Peyer's patch (tissue), 4 donors: ENCODE measurements around the gene DNAL1.

Experiments
- POLR2A ChIP-seq, 2 donors: fragments of 450-650 bp; IDR thresholded peaks; one replicate each; pipeline ENCODE4 v1.5.1; 2017; ENCODE audit warnings: antibody characterized with exemption in 2 of 2, mild to moderate bottlenecking in 2 of 2, moderate library complexity in 2 of 2
- TF ChIP-seq, protein P1 (sequence below), 6 experiments: fragments of 450-650 bp in 4 of 6; fragments of 200-600 bp in 2 of 6; sonication (generic) in 1 of 6; IDR thresholded peaks; one replicate each; pipeline ENCODE4 v1.5.1; 2017 to 2019; ENCODE audit warnings: antibody characterized with exemption in 6 of 6, mild to moderate bottlenecking in 3 of 6, moderate library complexity in 1 of 6

DNA sequence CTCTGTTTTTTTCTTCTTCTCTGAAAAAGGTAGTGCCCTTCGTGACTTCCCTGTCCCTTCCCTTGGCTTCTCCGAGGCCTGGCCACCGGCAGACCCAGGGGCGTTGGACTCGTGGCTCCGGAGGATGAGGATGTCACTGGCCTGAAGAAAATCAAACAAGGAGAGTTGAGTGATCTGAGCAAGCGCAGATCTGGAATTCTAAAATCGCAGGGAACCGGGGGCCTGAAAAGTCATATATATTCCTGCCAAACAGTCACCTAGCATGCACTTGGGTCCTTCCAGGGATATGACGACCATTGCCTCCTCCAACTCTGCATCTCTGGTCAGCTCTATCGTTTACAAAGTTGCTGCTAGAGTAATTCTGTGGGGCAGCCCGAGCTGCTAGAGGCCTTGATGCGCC, 74.6 kb downstream of the DNAL1 start:
- TF ChIP-seq, protein P1, sequence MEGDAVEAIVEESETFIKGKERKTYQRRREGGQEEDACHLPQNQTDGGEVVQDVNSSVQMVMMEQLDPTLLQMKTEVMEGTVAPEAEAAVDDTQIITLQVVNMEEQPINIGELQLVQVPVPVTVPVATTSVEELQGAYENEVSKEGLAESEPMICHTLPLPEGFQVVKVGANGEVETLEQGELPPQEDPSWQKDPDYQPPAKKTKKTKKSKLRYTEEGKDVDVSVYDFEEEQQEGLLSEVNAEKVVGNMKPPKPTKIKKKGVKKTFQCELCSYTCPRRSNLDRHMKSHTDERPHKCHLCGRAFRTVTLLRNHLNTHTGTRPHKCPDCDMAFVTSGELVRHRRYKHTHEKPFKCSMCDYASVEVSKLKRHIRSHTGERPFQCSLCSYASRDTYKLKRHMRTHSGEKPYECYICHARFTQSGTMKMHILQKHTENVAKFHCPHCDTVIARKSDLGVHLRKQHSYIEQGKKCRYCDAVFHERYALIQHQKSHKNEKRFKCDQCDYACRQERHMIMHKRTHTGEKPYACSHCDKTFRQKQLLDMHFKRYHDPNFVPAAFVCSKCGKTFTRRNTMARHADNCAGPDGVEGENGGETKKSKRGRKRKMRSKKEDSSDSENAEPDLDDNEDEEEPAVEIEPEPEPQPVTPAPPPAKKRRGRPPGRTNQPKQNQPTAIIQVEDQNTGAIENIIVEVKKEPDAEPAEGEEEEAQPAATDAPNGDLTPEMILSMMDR (IDR thresholded peaks at IDR 0.05): no peak
- no peak for TF ChIP-seq POLR2A (IDR thresholded peaks at IDR 0.05)
